ES-I3 (cell line): ENCODE measurements around the gene CD300C.

ENCODE experiments used
- H3K36me3 ChIP-seq: 2 replicates; pipeline ENCODE4 v1.6.1; 2013; ENCODE audit warnings: mild to moderate bottlenecking, low read length, control low read depth, moderate library complexity; ENCODE audit not compliant: insufficient read depth
- H3K4me1 ChIP-seq: 2 replicates; pipeline ENCODE4 v1.6.1; 2013; ENCODE audit warnings: mild to moderate bottlenecking, control low read depth, low read length; ENCODE audit not compliant: insufficient read depth
- H3K9ac ChIP-seq: 2 replicates; pipeline ENCODE4 v1.6.1; 2013; ENCODE audit warnings: low read depth, mild to moderate bottlenecking, low read length, moderate library complexity
- H3K9me3 ChIP-seq: 2 replicates; pipeline ENCODE4 v1.6.1; 2013; ENCODE audit warnings: mild to moderate bottlenecking, low read length, moderate library complexity; ENCODE audit not compliant: control insufficient read depth, insufficient read depth

CD300C gene

GRCh38 chr17:74549343-74549742 lies 3.4 kb upstream of the CD300C start:
- Histone ChIP-seq H3K36me3 (no peaks in the 10 kb centered on the region), H3K4me1 (no peaks in the 10 kb centered on the region), H3K9ac (no peak overlapping the region), H3K9me3 (no peaks in the 10 kb centered on the region)

GRCh38 chr17:74547736-74548135 lies 1.8 kb upstream of the CD300C start:
- H3K36me3 ChIP-seq, result no peaks in the 10 kb centered on the region
- H3K9me3 ChIP-seq, result no peaks in the 10 kb centered on the region
- no peak overlapping the region for H3K9ac ChIP-seq
- no peaks in the 10 kb centered on the region for H3K4me1 ChIP-seq

DNA sequence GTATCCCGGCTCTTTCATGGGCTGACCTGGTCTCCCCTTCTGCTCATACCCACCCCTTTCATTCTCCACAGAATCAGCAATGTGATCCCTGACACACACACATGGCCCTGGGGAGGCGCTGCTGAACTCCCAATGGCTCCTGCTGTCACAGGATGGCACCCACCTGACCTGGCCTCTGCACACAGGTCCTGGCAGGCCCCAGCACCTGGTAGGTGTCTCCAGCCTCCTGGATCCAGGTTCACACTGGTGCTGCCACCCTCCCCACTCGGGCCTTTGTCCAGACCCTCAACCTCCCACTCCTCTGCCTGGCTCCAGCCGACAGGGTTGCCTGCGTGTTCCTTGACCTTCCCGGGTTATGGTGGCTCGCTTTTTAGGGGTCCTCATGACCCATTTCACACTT lies 1.3 kb upstream of the CD300C start:
- Histone ChIP-seq H3K9me3 (no peaks in the 10 kb centered on the region), H3K36me3 (no peaks in the 10 kb centered on the region), H3K4me1 (no peaks in the 10 kb centered on the region), H3K9ac (no peak overlapping the region)

GRCh38 chr17:74546586-74546985 lies 671 bp upstream of the CD300C start:
- Histone ChIP-seq H3K4me1 (no peaks in the 10 kb centered on the region), H3K9me3 (no peaks in the 10 kb centered on the region), H3K9ac (no peak overlapping the region), H3K36me3 (no peaks in the 10 kb centered on the region)

GRCh38 chr17:74544991-74545842 lies 698 bp downstream of the CD300C start:
- H3K9me3 ChIP-seq, result no peaks in the 10 kb centered on the region
- no peaks in the 10 kb centered on the region for H3K36me3 ChIP-seq
- H3K4me1 ChIP-seq, result no peaks in the 10 kb centered on the region
- H3K9ac ChIP-seq, result no peak overlapping the region

- no peaks in the 10 kb centered on the region for H3K36me3 ChIP-seq
- H3K4me1 ChIP-seq, result no peaks in the 10 kb centered on the region
- H3K9ac ChIP-seq, result no peak overlapping the region
- H3K9me3 ChIP-seq, result no peaks in the 10 kb centered on the region
Observed at GRCh38 chr17:74543891-74544760, 1.8 kb downstream of the CD300C start.

GRCh38 chr17:74543406-74543805 lies 2.5 kb downstream of the CD300C start:
- Histone ChIP-seq H3K9me3 (no peaks in the 10 kb centered on the region), H3K36me3 (no peaks in the 10 kb centered on the region), H3K4me1 (no peaks in the 10 kb centered on the region), H3K9ac (no peak overlapping the region)

DNA sequence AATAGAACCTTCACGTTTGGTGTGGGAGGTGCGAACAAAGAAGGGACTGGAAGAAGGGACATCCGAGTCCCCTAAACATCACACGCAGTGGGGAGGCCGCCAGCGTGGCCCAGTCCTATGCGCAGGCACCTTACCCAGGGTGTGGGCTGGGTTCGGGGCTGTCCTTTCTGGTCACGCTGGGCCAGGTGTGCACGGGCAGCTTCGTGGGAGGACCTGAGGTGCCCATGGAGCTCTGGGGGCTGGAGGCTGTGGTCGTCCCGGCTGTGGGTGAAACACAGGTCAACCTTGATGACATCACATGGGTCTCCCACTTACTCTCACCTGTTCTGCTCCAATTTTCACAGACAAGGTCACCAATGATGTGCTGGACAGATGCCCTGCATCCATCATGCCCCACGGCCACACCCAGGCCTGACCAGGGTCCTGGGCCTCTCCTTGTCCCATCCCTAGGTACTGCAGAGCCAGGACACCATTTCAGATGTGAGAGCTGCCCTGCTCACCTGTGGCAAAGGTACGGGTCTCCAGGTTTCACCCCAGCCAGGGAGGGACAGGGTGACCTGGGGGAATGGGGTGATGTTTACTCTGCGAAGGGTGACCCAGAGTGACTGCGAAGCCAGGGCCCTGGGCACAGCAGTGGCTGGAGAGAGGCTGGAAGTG lies 3.1 kb downstream of the CD300C start:
- Histone ChIP-seq H3K4me1 (no peaks in the 10 kb centered on the region), H3K36me3 (no peaks in the 10 kb centered on the region), H3K9ac (no peak overlapping the region), H3K9me3 (no peaks in the 10 kb centered on the region)

DNA sequence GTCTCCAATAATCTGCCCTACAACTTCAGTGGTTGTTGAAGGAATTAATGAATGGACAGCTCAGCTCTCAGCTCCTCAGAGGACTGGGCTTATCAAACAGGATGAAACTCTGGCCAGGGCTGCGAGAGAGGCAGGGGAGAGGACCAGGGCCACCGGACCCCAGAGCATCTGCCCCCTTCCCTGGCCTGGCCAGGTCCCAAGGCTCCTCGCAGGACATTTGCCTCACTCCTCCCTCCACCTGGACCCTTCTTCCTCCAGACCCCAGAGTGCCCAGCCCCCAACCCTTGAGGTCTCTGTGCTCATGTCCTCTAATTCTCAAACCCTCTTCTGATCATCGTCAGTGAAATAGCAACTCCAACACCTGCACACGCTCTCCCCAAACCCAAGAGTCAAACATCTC lies 3.7 kb downstream of the CD300C start:
- Histone ChIP-seq H3K4me1 (no peaks in the 10 kb centered on the region), H3K9ac (no peak overlapping the region), H3K36me3 (no peaks in the 10 kb centered on the region), H3K9me3 (no peaks in the 10 kb centered on the region)

DNA sequence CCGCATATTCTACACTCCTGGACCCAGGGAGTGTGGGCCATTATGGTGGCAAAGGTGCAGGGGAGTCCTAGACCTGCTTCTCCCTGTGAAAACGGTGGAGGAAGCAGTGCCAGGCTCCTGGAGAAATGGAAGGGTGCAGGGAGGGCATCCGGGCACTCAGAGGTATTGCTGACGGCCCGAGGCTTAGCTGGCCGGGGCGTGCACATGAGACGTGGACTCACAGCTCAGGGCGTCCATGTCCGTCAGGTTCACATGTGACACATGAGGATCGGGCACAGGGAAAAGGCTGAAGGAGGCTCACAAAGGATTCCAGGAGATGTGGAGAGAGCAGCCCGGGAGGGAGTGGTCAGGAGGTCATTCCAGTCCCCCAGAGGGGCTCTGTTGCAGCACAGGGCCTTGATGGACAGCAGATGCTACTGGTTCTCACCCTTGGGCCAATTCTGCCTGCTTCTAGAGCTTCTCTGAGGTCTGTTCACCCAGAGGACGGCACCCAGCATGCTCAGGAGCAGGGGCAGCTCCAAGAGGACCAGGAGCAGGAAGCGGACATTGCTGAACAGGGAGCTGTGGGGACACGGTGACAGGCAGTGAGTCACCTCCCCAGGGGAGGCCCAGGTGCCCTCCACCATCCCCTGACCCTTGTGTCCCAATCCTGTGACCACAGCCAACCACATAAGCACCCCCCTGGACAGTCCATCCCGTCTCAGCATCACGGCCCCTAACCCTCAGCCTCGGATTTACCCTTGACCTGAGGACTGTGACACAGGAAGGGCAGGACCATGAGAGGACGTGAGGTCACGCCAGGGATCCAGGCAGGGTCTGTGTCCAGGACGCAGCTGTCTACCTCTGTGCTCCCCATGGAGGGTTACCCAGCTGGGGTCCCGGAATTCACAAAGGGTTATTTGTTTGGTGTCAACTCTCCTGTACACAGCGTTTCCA lies 4.5 kb downstream of the CD300C start:
- H3K9ac ChIP-seq, result no peak overlapping the region
- H3K9me3 ChIP-seq, result no peaks in the 10 kb centered on the region
- no peaks in the 10 kb centered on the region for H3K4me1 ChIP-seq
- no peaks in the 10 kb centered on the region for H3K36me3 ChIP-seq

DNA sequence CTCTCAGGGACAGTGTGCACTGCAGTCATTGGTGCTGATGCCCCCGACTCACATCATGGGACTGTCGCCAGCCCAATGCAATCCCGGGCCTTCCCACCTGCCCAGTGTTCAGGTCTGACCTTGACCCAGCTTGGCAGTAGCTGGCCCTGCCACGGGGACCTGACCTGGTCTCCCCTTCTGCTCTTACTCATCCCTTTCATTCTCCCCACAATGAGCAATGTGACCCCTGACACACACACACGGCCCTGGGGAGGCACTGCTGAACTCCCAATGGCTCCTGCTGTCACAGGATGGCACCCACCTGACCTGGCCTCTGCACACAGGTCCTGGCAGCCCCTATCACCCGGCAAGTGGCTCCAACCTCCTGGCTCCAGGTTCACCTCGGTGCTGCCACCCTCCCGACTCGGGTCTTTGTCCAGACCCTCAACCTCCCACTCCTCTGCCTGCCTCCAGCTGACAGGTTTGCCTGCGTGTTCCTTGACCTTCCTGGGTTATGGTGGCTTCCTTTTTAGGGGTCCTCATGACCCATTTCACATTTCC lies 6.6 kb downstream of the CD300C start:
- H3K9ac ChIP-seq, result no peak overlapping the region
- no peaks in the 10 kb centered on the region for H3K4me1 ChIP-seq
- H3K9me3 ChIP-seq, result no peaks in the 10 kb centered on the region; the same call in 1 of the 2 replicates
- H3K36me3 ChIP-seq, result no peaks in the 10 kb centered on the region

DNA sequence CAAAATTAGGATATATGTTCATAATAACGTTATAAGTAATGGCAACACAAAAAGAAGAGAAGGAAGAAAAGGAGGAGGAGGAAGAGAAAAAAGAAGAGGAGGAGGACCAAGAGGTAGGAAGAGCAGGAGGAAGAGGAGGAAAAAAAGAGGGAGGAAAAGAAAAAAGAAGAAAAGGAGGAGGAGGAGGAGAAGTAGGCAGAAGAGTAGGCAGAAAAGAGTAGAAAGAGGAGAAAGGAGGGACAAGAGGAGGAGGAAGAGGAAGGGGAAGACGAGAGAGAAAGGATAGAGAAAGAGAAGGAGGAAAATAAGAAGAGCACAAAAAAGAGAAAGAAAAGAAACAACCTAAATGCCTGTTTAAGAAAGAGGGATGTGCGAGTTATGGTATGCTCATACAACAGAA lies 9.0 kb downstream of the CD300C start:
- H3K9ac ChIP-seq, result no peak overlapping the region
- H3K36me3 ChIP-seq, result no peaks in the 10 kb centered on the region
- H3K9me3 ChIP-seq, result peaks cover 2% of the 10 kb centered on the region; the same call in 1 of the 2 replicates
- peaks cover 6% of the 10 kb centered on the region; the same call in 1 of the 2 replicates for H3K4me1 ChIP-seq

DNA sequence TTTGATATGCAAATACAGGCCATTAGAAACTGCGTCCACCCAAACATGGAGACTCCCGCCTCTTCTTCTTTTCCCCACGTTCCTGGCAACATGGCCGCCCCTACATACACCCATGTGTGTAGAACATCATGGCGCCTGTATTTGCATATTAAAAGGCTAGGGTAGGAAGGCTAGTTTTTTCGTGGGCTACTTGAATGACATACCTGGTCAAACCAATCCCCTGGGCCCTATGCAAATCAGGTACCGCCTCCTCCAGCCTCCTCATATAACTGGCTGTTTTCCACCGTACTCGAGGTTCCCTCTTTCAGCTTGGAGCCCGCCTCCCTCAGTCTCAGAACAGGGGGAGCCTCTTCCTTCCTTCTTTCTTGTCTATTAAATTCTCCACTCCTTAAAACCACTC lies 13.8 kb downstream of the CD300C start:
- Histone ChIP-seq H3K9ac (peak overlapping the region; percentile 59), H3K4me1 (peaks cover 9% of the 10 kb centered on the region; the same call in 1 of the 2 replicates), H3K36me3 (no peaks in the 10 kb centered on the region), H3K9me3 (peaks cover 2% of the 10 kb centered on the region; the same call in 1 of the 2 replicates)
